ENCODE measurements around the gene DENND10. TPM values are rescaled to one million over a fixed set of nuclear protein-coding genes. Genes with fewer than 3 reads are reported as not detected.
"Not testable (repeated sequence)": the region's sequence is repeated elsewhere in the genome, so short reads cannot be mapped to it uniquely, and the experiment has no call there.

The DENND10 gene
- total and polyA plus RNA-seq, 2 donors, result 24.8 to 26.0 TPM

DNA sequence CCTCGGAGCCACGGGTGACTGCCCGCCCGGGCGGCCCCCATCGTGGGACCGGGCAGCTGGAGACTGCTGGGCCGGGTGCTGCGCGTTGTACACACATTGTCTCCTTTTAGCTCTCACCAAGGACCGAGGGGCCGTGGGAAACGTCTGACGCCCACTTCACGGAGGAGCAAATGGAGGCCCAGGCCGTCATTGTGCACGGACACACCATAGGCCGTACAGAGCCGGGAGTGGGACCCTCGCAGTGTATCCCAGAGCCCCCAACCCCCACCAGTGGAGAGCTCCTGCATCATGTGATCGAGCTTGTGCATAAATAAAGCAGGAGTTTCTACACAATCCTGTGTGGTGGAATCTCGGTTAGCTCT lies 722 bp downstream of the DENND10 start:
- peak in 2 of 9 donors; percentile 8 to 28 for DNase-seq (ENCODE audit: low read depth in 6 of 9, low spot score in 9 of 9)

DNA sequence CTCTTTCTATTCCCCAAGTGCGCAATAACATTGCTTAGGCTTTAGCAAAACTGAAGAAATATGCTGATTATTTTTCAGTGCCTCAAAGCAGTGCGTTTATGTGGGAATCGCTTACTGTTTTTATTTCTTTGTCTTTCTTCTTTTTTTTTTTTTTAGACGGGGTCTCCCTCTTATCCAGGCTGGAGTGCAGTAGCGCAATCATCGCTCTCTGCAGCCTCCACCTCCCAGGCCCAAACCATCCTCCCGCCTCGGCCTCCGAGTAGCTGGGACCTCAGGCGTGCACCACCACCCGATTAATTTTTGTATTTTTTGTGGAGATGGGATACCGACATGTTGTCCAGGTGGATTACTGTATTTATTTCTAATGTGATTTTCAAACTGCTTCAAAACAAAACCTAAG lies 1.2 kb downstream of the DENND10 start:
- Histone ChIP-seq H3K36me3 (ENCODE audit: control insufficient read depth in 2 of 2, insufficient read depth in 2 of 2, low read length in 1 of 2) (peaks cover 5 to 20% of the 10 kb centered on the region in 2 donors), H3K4me3 (ENCODE audit: low read length in 2 of 2) (peak overlapping the region; percentile 61 to 87), H3K27me3 (ENCODE audit: control insufficient read depth in 2 of 2, insufficient read depth in 1 of 2, low read length in 1 of 2) (no peaks in the 10 kb centered on the region), H3K9me3 (ENCODE audit: control insufficient read depth in 2 of 2, insufficient read depth in 1 of 2, low read length in 1 of 2) (no peaks in the 10 kb centered on the region), H3K27ac (ENCODE audit: low read depth in 1 of 2, low read length in 1 of 2) (no peak overlapping the region), H3K4me1 (ENCODE audit: control insufficient read depth in 2 of 2, insufficient read depth in 2 of 2, low read length in 2 of 2) (peaks cover 7 to 11% of the 10 kb centered on the region in 2 donors)
- WGBS, result 95% methylated on average over 12 of the region's 12 CpGs
- DNase-seq (ENCODE audit: low read depth in 6 of 9, low spot score in 9 of 9), result no peak

More for the DNA sequence above, 722 bp downstream of the DENND10 start:
- H3K4me1 ChIP-seq (ENCODE audit: control insufficient read depth in 2 of 2, insufficient read depth in 2 of 2, low read length in 2 of 2), result peaks cover 7 to 11% of the 10 kb centered on the region in 2 donors
- no peaks in the 10 kb centered on the region for H3K9me3 ChIP-seq (ENCODE audit: control insufficient read depth in 2 of 2, insufficient read depth in 1 of 2, low read length in 1 of 2)
- H3K27me3 ChIP-seq (ENCODE audit: control insufficient read depth in 2 of 2, insufficient read depth in 1 of 2, low read length in 1 of 2), result no peaks in the 10 kb centered on the region
- H3K4me3 ChIP-seq (ENCODE audit: low read length in 2 of 2), result peak overlapping the region; percentile 61 to 87
- peaks cover 5 to 15% of the 10 kb centered on the region in 2 donors for H3K36me3 ChIP-seq (ENCODE audit: control insufficient read depth in 2 of 2, insufficient read depth in 2 of 2, low read length in 1 of 2)
- 3% methylated on average over 22 of the region's 22 CpGs for WGBS
- H3K27ac ChIP-seq (ENCODE audit: low read depth in 1 of 2, low read length in 1 of 2), result peak overlapping the region in 1 of 2 donors; percentile 31

DNA sequence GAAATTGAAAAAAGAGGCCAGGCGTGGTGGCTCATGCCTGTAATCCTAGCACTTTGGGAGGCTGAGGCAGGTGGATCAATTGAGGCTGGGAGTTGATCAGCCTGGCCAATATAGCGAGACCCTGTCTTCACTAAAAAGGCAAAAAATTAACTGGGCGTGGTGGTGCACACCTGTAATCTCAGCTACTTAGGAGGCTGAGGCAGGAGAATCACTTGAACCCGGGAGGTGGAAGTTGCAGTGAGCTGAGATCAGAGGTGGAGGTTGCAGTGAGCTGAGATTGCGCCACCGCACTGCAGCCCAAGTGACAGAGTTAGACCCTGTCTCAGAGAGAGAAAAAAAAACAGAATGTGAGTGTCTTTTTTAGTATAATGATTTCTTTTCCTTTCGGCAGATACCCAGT lies 2.0 kb downstream of the DENND10 start:
- not testable (repeated sequence) for H3K27ac ChIP-seq (ENCODE audit: low read depth in 1 of 2, low read length in 1 of 2); DNase-seq (ENCODE audit: low read depth in 6 of 9, low spot score in 9 of 9); H3K27me3 ChIP-seq (ENCODE audit: control insufficient read depth in 2 of 2, insufficient read depth in 1 of 2, low read length in 1 of 2); H3K9me3 ChIP-seq (ENCODE audit: control insufficient read depth in 2 of 2, insufficient read depth in 1 of 2, low read length in 1 of 2); H3K4me3 ChIP-seq (ENCODE audit: low read length in 2 of 2)
- H3K4me1 ChIP-seq (ENCODE audit: control insufficient read depth in 2 of 2, insufficient read depth in 2 of 2, low read length in 2 of 2), result peaks cover 7 to 11% of the 10 kb centered on the region in 2 donors
- 98% methylated on average over 7 of the region's 7 CpGs for WGBS
- H3K36me3 ChIP-seq (ENCODE audit: control insufficient read depth in 2 of 2, insufficient read depth in 2 of 2, low read length in 1 of 2), result peaks cover 5 to 25% of the 10 kb centered on the region in 2 donors

DNA sequence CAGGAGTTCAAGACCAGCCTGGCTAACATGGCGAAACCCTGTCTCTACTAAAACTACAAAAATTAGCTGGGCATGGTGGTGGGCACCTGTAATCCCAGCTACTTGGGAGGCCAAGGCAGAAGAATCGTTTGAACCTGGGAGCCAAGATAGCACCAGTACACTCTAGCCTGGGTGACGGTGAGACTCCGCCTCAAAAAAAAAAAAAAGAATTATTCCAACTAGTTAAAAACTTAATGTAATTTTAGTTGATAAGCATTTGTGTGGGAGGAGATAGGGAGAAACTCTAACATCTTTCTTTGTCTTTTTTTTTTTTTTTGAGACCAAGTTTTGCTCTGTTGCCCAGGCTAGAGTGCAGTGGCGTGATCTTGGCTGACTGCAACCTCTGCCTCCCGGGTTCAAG lies 3.2 kb downstream of the DENND10 start:
- H3K27me3 ChIP-seq (ENCODE audit: control insufficient read depth in 2 of 2, insufficient read depth in 1 of 2, low read length in 1 of 2); H3K9me3 ChIP-seq (ENCODE audit: control insufficient read depth in 2 of 2, insufficient read depth in 1 of 2, low read length in 1 of 2); DNase-seq (ENCODE audit: low read depth in 6 of 9, low spot score in 9 of 9); H3K27ac ChIP-seq (ENCODE audit: low read depth in 1 of 2, low read length in 1 of 2); H3K4me3 ChIP-seq (ENCODE audit: low read length in 2 of 2): not testable (repeated sequence)
- H3K36me3 ChIP-seq (ENCODE audit: control insufficient read depth in 2 of 2, insufficient read depth in 2 of 2, low read length in 1 of 2), result peaks cover 5 to 30% of the 10 kb centered on the region in 2 donors
- WGBS, result 97% methylated on average over 6 of the region's 6 CpGs
- peaks cover 7 to 11% of the 10 kb centered on the region in 2 donors for H3K4me1 ChIP-seq (ENCODE audit: control insufficient read depth in 2 of 2, insufficient read depth in 2 of 2, low read length in 2 of 2)

DNA sequence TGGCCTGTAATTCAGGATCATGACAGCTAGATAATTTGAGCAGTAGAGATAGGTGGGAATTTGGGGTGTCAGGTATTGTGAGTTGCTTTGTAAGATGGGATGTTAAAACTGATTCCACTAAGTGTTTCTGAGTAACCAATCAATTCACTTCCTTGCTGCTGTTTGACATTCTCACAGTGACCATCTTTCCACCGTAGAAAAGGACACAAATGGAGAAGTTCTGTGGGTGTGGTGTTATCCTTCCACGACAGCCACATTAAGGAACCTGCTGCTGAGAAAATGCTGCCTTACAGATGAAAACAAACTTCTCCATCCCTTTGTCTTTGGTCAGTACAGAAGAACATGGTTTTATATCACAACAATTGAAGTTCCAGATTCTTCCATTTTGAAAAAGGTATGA lies 3.9 kb downstream of the DENND10 start:
- H3K36me3 ChIP-seq (ENCODE audit: control insufficient read depth in 2 of 2, insufficient read depth in 2 of 2, low read length in 1 of 2), result peaks cover 10 to 37% of the 10 kb centered on the region in 2 donors
- H3K4me3 ChIP-seq (ENCODE audit: low read length in 2 of 2); H3K27me3 ChIP-seq (ENCODE audit: control insufficient read depth in 2 of 2, insufficient read depth in 1 of 2, low read length in 1 of 2); DNase-seq (ENCODE audit: low read depth in 6 of 9, low spot score in 9 of 9); H3K4me1 ChIP-seq (ENCODE audit: control insufficient read depth in 2 of 2, insufficient read depth in 2 of 2, low read length in 2 of 2); H3K27ac ChIP-seq (ENCODE audit: low read depth in 1 of 2, low read length in 1 of 2); H3K9me3 ChIP-seq (ENCODE audit: control insufficient read depth in 2 of 2, insufficient read depth in 1 of 2, low read length in 1 of 2): not testable (repeated sequence)
- 83% methylated on average over 2 of the region's 2 CpGs for WGBS

DNA sequence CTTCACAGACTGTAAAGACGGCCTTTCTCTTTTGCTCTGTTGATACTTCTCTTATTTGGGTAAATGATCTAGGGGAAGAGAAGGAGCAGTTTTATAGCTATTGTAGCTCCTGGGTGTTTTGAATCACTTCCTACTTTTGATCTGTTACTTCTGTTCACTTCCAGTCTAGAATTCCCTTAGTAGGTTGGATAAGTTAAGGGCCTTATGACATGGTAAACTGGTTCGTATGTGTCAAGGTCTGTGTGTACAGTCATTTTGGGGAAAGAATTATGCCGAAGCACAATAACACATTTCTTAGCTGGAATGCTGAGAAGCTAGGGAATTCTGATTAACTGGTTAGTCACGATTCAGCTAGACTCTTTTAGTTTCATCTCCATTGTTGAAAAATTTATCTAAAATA lies 8.1 kb downstream of the DENND10 start:
- 94% methylated on average over 4 of the region's 4 CpGs for WGBS
- Histone ChIP-seq H3K27me3 (ENCODE audit: control insufficient read depth in 2 of 2, insufficient read depth in 1 of 2, low read length in 1 of 2) (no peaks in the 10 kb centered on the region), H3K4me3 (ENCODE audit: low read length in 2 of 2) (no peak overlapping the region), H3K27ac (ENCODE audit: low read depth in 1 of 2, low read length in 1 of 2) (no peak overlapping the region), H3K36me3 (ENCODE audit: control insufficient read depth in 2 of 2, insufficient read depth in 2 of 2, low read length in 1 of 2) (peaks cover 29 to 65% of the 10 kb centered on the region in 2 donors), H3K4me1 (ENCODE audit: control insufficient read depth in 2 of 2, insufficient read depth in 2 of 2, low read length in 2 of 2) (peaks cover 0 to 2% of the 10 kb centered on the region in 2 donors), H3K9me3 (ENCODE audit: control insufficient read depth in 2 of 2, insufficient read depth in 1 of 2, low read length in 1 of 2) (no peaks in the 10 kb centered on the region)
- no peak for DNase-seq (ENCODE audit: low read depth in 6 of 9, low spot score in 9 of 9)

DNA sequence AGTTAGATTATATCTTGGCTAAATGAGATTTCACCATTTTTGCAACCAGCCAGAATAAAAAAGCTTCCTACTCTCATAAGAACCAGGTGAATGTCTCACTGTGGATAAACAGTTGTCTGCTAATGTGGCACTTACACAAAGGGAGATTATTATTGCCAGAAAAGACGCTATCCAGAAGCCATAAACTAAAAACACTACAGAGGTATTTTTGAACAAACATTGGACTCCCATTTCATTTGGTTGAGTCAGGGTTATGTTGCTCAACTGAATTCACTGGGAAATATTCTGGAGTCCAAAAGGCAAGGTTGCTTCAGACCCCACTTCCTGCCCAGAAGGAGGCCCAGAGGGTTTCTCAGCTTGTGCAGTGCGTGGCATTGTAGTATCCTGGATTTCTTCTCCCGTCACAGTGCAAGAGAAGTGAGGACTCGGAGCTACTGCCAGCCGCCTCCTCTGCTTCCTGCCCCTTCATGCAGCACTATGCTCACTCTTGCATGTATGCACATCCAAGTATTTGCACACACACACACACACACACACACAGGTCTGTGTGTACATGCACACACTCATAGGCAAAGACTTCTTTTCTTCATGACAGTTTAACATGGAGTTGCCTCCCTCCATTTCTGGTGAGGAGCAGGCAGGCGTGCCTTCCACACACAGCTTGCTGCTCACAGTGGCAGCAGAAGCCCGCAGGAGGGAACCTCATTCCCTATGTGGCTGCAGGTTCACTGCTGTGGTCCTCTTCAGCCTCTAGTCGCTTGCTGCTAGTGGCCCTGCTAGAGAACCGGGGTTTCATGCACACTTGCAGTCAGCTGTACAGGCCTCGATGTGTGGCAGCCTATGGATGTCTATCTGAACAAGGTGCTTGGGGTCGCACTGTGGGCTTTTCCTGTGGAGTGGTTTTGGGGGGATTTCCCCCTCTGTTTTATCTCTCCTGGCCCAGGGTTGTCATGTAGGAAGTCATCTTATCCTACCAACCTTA lies 10.1 kb downstream of the DENND10 start:
- Histone ChIP-seq H3K27me3 (ENCODE audit: control insufficient read depth in 2 of 2, insufficient read depth in 1 of 2, low read length in 1 of 2) (no peaks in the 10 kb centered on the region), H3K4me3 (ENCODE audit: low read length in 2 of 2) (no peak overlapping the region), H3K9me3 (ENCODE audit: control insufficient read depth in 2 of 2, insufficient read depth in 1 of 2, low read length in 1 of 2) (no peaks in the 10 kb centered on the region), H3K27ac (ENCODE audit: low read depth in 1 of 2, low read length in 1 of 2) (no peak overlapping the region), H3K4me1 (ENCODE audit: control insufficient read depth in 2 of 2, insufficient read depth in 2 of 2, low read length in 2 of 2) (peaks cover 0 to 2% of the 10 kb centered on the region in 2 donors), H3K36me3 (ENCODE audit: control insufficient read depth in 2 of 2, insufficient read depth in 2 of 2, low read length in 1 of 2) (peaks cover 28 to 70% of the 10 kb centered on the region in 2 donors)
- WGBS, result 70% methylated on average over 11 of the region's 11 CpGs
- no peak for DNase-seq (ENCODE audit: low read depth in 6 of 9, low spot score in 9 of 9)

DNA sequence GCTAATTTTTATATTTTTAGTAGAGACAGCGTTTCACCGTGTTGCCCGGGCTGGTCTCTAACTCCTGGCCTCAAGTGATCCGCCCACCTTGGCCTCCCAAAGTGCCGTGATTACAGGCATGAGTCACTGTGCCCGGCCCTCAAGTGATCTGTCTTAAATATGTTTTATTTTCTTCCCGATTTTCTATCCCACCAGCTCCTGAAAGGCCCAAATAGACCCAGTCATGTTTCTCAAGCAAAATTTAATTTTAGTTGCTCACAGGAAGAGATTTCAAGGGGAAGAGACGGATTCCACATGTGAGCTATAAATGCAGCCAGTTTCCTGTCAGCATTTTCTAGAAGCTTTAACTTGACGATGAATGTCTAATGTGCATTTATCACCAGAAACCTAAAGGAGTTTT lies 12.0 kb downstream of the DENND10 start:
- Histone ChIP-seq H3K4me1 (ENCODE audit: control insufficient read depth in 2 of 2, insufficient read depth in 2 of 2, low read length in 2 of 2) (peaks cover 0 to 2% of the 10 kb centered on the region in 2 donors), H3K4me3 (ENCODE audit: low read length in 2 of 2) (no peak overlapping the region), H3K9me3 (ENCODE audit: control insufficient read depth in 2 of 2, insufficient read depth in 1 of 2, low read length in 1 of 2) (no peaks in the 10 kb centered on the region), H3K27me3 (ENCODE audit: control insufficient read depth in 2 of 2, insufficient read depth in 1 of 2, low read length in 1 of 2) (no peaks in the 10 kb centered on the region), H3K27ac (ENCODE audit: low read depth in 1 of 2, low read length in 1 of 2) (peak overlapping the region in 1 of 2 donors; percentile 18), H3K36me3 (ENCODE audit: control insufficient read depth in 2 of 2, insufficient read depth in 2 of 2, low read length in 1 of 2) (peaks cover 35 to 65% of the 10 kb centered on the region in 2 donors)
- no peak for DNase-seq (ENCODE audit: low read depth in 6 of 9, low spot score in 9 of 9)
- 95% methylated on average over 9 of the region's 9 CpGs for WGBS

DNA sequence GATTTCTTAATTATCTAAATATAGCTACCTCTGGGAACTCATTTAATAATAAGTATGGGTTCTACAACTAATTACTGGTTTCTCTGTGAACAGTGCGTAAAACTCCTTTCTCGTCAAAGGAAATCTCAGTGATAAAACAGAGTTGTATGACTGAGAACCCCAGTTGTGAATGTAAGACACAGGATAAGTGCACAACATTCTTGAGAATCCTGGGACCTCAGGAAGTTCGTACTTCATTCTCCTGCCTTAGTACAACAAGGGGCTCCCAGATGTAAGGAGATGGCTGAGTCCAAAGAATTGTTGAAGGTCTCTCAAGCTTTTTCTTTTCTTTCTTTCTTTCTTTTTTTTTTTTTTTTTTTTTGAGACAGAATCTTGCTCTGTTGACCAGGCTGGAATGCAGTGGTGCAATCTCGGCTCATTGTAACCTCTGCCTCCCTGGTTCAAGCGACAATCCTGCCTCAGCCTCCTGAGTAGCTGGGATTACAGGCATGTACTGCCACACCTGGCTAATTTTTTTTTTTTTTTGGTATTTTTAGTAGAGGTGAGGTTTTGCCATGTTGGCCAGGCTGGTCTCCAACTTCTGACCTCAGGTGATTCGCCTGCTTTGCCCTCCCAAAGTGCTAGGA lies 12.5 kb downstream of the DENND10 start:
- Histone ChIP-seq H3K27ac (ENCODE audit: low read depth in 1 of 2, low read length in 1 of 2) (no peak overlapping the region), H3K27me3 (ENCODE audit: control insufficient read depth in 2 of 2, insufficient read depth in 1 of 2, low read length in 1 of 2) (no peaks in the 10 kb centered on the region), H3K9me3 (ENCODE audit: control insufficient read depth in 2 of 2, insufficient read depth in 1 of 2, low read length in 1 of 2) (no peaks in the 10 kb centered on the region), H3K36me3 (ENCODE audit: control insufficient read depth in 2 of 2, insufficient read depth in 2 of 2, low read length in 1 of 2) (peaks cover 36 to 71% of the 10 kb centered on the region in 2 donors), H3K4me1 (ENCODE audit: control insufficient read depth in 2 of 2, insufficient read depth in 2 of 2, low read length in 2 of 2) (peaks cover 0 to 2% of the 10 kb centered on the region in 2 donors), H3K4me3 (ENCODE audit: low read length in 2 of 2) (no peak overlapping the region)
- over 99% methylated on average over 6 of the region's 6 CpGs for WGBS
- no peak for DNase-seq (ENCODE audit: low read depth in 6 of 9, low spot score in 9 of 9)

Data from thymus (tissue), 11 donors.